ENCODE results near the gene MCRIP1. TPM values are rescaled to one million over a fixed set of nuclear protein-coding genes. Genes with fewer than 3 reads are reported as not detected.

MCRIP1 gene
- total and polyA plus RNA-seq, 5 donors: 88.1 to 146 (median 102) TPM

DNA sequence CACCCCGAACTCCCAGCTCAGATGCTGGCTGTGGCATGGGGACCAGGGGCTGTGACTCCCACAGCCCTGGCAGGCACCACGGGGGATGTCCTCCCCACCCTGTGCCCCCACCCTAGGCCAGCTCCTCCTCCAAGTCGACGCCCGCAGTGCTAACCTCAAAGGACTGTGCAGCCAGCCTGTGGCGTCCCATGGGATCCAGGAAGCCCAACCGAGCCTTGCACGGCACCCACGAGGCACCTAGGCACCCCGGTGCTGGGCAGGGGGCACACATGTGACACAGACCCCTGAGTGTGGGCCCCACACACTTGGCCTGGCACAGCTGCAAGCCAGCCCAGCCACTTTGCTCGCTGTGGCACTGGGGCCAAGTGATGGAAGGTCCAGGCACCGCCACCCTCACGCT, 25.3 kb downstream of the MCRIP1 start:
- H3K4me1 ChIP-seq (ENCODE audit: control insufficient read depth, insufficient read depth, low read length): no peaks in the 10 kb centered on the region
- no peaks in the 10 kb centered on the region for H3K9me3 ChIP-seq (ENCODE audit: control insufficient read depth, low read length)
- peak in 1 of 3 donors; percentile 51 for DNase-seq
- H3K27ac ChIP-seq (ENCODE audit: low read length): no peak overlapping the region
- ATAC-seq: no peak
- WGBS: 71% methylated on average over 13 of the region's 13 CpGs
- no peaks in the 10 kb centered on the region for H3K27me3 ChIP-seq (ENCODE audit: control insufficient read depth, insufficient read depth)
- H3K4me3 ChIP-seq (ENCODE audit: low read length): no peak overlapping the region
- intact Hi-C loops (cut with DNase I): no loop called here

GRCh38 chr17:81807210-81807719, 25.8 kb downstream of the MCRIP1 start:
- no peaks in the 10 kb centered on the region for H3K4me1 ChIP-seq (ENCODE audit: control insufficient read depth, insufficient read depth, low read length)
- intact Hi-C loops (cut with DNase I): no loop called here
- 57% methylated on average over 18 of the region's 18 CpGs for whole genome bisulfite sequencing
- no peak overlapping the region for H3K4me3 ChIP-seq (ENCODE audit: low read length)
- ATAC-seq: no peak
- no peaks in the 10 kb centered on the region for H3K27me3 ChIP-seq (ENCODE audit: control insufficient read depth, insufficient read depth)
- H3K27ac ChIP-seq (ENCODE audit: low read length): no peak overlapping the region
- H3K9me3 ChIP-seq (ENCODE audit: control insufficient read depth, low read length): no peaks in the 10 kb centered on the region
- peak in 1 of 3 donors; percentile 49 for DNase-seq

DNA sequence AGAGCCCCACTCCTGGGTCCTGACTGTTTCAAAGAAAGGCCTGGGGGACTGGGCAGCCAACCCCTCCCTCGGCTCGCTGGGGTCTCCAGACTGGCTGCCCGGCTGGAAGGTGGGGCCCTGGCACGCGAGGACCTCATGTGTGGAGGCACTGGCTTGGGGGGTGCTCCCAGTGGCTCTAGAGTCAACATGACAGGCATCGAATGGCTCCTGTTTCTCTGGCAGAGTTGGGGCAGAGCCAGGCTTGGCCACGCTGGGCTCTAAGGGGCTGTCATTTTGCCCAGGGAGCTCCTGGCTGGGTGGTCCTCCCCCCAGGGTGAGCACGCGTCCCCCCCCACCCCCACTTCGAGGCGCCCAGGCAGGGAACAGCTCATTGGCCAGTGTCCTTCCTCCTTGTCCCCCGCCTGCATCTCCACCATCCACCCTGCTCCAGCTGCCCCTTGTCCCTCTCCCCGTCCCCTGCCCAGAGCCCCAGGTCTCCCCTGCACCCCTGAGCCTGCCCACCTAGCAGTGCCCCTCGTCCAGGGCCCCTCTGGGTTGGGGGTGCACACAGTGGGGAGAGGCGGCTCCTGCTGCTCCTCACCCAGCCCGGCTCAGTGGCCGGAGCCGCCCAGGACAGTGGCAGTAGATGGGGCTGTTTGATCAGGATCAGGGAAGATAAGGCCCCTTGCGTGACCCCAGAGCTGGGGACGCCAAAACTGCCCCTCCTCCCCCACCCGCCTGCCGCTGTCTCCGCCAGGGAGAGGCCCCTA, 26.5 kb downstream of the MCRIP1 start:
- WGBS: 25% methylated on average over 23 of the region's 23 CpGs
- Histone ChIP-seq H3K27me3 (ENCODE audit: control insufficient read depth, insufficient read depth) (no peaks in the 10 kb centered on the region), H3K4me1 (ENCODE audit: control insufficient read depth, insufficient read depth, low read length) (no peaks in the 10 kb centered on the region), H3K9me3 (ENCODE audit: control insufficient read depth, low read length) (no peaks in the 10 kb centered on the region), H3K4me3 (ENCODE audit: low read length) (no peak overlapping the region), H3K27ac (ENCODE audit: low read length) (no peak overlapping the region)
- ATAC-seq: peak in 1 of 2 donors; percentile 5
- DNase-seq: peak in 1 of 3 donors; percentile 43
- intact Hi-C loops (cut with DNase I): no loop called here

DNA sequence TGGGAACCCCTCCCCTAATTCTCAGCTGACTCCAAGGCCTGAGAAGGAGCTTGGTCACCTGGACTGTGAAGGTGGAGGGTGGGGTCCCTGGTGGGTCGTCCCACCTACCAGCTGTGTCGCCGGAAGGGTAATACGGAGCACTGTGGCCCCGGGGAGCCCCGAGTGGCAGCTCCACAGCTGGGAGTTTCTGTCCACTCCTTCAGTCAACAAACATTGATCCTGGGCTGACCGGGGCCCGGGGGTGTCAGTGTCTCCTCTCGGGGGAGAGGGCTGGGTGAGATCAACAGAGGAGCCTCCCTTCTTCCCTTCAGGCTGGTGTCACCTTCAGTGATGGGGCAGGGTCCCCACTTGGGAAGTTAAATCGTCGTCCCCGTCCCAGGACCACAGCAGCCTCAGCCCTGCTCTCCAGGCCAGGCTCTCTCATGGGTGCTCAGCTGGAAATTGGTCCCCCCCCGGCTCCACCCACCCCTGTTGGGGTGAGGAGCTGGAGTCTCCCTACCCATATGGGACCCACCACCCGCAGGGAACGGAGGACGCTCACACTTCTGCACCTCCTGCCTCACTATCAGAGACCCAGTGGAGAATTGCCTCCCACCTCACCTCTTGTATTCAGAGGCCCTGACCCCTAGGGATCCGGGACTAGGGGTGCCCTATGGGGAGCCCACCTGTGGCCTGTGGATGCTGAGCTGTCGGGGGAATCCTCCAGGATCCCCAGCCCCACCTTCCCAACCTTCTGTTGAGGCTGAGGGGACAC, 27.2 kb downstream of the MCRIP1 start:
- Histone ChIP-seq H3K27ac (ENCODE audit: low read length) (no peak overlapping the region), H3K9me3 (ENCODE audit: control insufficient read depth, low read length) (no peaks in the 10 kb centered on the region), H3K27me3 (ENCODE audit: control insufficient read depth, insufficient read depth) (no peaks in the 10 kb centered on the region), H3K4me3 (ENCODE audit: low read length) (no peak overlapping the region), H3K4me1 (ENCODE audit: control insufficient read depth, insufficient read depth, low read length) (no peaks in the 10 kb centered on the region)
- intact Hi-C loops (cut with DNase I): no loop called here
- ATAC-seq (no peak), DNase-seq (peak in 1 of 3 donors; percentile 55)
- 68% methylated on average over 18 of the region's 18 CpGs for WGBS

- no peaks in the 10 kb centered on the region for H3K9me3 ChIP-seq (ENCODE audit: control insufficient read depth, low read length)
- ATAC-seq (no peak), DNase-seq (peak in 1 of 3 donors; percentile 49)
- no peak overlapping the region for H3K27ac ChIP-seq (ENCODE audit: low read length)
- H3K4me1 ChIP-seq (ENCODE audit: control insufficient read depth, insufficient read depth, low read length): no peaks in the 10 kb centered on the region
- intact Hi-C loops (cut with DNase I): no loop called here
- 3% methylated on average over 65 of the region's 65 CpGs for WGBS
- peak overlapping the region; percentile 23 for H3K4me3 ChIP-seq (ENCODE audit: low read length)
- H3K27me3 ChIP-seq (ENCODE audit: control insufficient read depth, insufficient read depth): no peaks in the 10 kb centered on the region
These were observed 28.3 kb downstream of the MCRIP1 start for GRCh38 chr17:81804559-81805399.

DNA sequence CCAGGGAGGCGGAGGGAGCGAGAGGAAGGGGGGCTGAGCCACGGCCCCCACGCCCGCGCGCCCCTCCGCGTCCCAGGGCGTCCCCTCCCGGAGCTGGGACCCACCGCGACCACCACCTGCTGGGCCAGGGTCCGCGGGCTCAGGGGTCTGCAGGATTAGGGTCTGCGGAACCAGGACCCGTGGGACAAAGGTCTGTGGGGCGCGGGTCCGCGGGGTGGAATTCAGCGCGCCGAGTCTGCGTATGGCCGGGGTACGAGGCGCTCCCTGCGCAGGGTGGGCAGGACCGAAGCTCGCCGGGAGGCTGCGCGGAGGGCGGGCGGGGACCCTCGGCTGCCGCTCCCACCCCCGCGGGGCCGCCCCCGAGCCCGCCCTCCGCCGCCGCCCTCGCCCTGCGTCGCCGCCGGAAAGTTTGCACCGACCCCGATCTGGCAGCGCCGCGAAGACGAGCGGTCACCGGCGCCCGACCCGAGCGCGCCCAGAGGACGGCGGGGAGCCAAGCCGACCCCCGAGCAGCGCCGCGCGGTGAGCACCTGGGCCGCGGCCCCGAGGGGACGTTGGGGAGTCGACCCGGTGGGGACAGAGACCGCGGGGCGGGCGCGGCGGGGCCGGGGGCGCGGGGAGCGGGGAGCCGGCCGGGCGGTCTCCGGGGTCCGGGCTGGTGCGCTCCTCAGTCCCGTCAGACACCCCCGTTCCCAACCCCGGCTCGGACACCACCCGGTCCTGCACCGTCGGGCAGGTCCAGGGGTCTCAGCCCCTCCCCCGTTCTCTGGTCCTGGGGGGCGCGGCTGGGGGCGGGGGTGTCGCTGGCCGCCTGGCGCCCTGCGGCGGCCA, 29.1 kb downstream of the MCRIP1 start, which contains the start of gene GCGR:
Gene GCGR (plus strand): TSS at position 423 of the 831 bp plus-strand sequence. CDS start 4,869 bp downstream, outside the sequence.
- intact Hi-C loops (cut with DNase I): no loop called here

DNA sequence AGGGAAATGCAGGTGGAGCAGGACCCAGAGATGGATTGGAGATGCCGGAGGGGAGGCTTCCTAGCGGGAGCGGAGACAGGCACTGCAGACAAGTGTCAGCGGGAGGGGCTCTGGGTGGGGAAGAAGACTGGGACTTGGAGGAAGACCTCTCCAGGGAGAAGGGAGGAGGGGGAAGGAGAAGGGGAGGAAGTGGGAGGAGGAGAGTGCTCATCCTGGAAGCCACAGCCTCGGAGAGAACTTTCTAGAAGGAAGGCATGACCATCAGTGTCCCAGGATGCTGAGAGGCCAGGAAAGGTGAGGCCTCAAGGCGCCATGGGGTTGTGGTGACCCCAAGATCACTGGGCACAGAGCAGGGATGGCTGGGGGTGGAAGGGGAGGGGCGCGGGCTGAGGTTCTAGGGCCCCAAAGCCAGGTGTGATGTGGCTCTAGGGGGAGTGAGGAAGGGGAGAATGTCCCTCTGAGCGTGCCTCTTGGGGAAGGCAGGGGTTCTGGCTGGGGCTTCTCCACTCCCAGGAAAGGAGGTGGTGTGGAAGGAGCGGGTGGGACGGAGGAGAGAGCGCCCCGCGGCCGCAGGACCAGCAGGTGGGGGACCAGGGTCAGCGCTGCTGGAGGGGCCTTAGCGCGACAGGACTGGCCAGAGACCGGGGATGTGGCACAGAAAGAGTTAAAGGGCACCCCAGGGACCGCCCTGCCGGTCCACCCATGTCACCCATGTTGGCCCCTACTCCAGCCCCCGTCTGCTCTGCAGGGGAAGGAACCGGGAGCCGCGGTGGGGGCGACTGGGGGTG, 30.0 kb downstream of the MCRIP1 start:
- 29% methylated on average over 26 of the region's 26 CpGs for WGBS
- ATAC-seq (no peak), DNase-seq (peak in 1 of 3 donors; percentile 31)
- no peak overlapping the region for H3K4me3 ChIP-seq (ENCODE audit: low read length)
- H3K27ac ChIP-seq (ENCODE audit: low read length): no peak overlapping the region
- no peaks in the 10 kb centered on the region for H3K27me3 ChIP-seq (ENCODE audit: control insufficient read depth, insufficient read depth)
- no peaks in the 10 kb centered on the region for H3K9me3 ChIP-seq (ENCODE audit: control insufficient read depth, low read length)
- intact Hi-C loops (cut with DNase I): no loop called here
- no peaks in the 10 kb centered on the region for H3K4me1 ChIP-seq (ENCODE audit: control insufficient read depth, insufficient read depth, low read length)

More for the DNA sequence above, 29.1 kb downstream of the MCRIP1 start, which contains the start of gene GCGR:
- ATAC-seq (no peak), DNase-seq (peak in 1 of 3 donors; percentile 50)
- no peaks in the 10 kb centered on the region for H3K27me3 ChIP-seq (ENCODE audit: control insufficient read depth, insufficient read depth)
- no peaks in the 10 kb centered on the region for H3K9me3 ChIP-seq (ENCODE audit: control insufficient read depth, low read length)
- peak within 1 kb of the TSS; percentile 23 for H3K4me3 ChIP-seq (ENCODE audit: low read length)
- no peak within 1 kb of the TSS for H3K27ac ChIP-seq (ENCODE audit: low read length)
- WGBS: under 1% methylated on average over 108 of the region's 110 CpGs
- no peaks in the 10 kb centered on the region for H3K4me1 ChIP-seq (ENCODE audit: control insufficient read depth, insufficient read depth, low read length)

DNA sequence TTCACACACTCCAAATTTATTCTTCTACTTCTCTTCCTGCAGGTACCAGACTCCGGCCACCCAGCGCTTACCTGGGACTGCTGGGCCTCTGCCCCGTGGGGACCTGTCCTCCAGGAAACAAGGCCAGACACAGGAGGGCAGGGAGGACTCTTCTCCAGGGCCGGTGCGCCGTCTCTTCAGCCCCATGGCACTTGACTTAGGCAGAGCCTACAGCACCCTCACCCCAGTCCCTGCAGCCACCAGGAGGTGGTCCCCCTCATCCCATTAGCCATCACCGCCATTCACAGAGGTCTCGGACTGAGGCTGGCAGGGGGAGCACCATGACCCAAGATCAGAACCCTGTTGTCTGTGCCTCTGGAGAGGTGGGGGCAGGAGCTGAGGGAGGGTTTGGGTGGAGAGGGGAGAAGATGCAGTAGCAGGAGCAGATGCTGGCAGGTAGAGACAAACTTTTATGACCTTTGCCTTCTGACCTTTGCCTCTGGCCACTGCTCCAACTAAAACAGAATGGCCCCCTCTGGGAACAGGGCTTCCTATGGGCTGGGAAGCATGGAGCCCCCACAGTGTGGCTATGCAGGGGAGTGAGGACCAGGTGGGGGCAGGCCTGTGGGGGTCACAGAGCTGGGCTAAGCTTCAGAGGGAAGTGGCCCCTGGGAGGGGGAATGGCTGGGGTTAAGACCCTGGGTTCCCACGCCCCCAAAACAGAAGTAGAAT, 30.9 kb downstream of the MCRIP1 start:
- H3K27ac ChIP-seq (ENCODE audit: low read length): no peak overlapping the region
- no peak overlapping the region for H3K4me3 ChIP-seq (ENCODE audit: low read length)
- H3K4me1 ChIP-seq (ENCODE audit: control insufficient read depth, insufficient read depth, low read length): no peaks in the 10 kb centered on the region
- intact Hi-C loops (cut with DNase I): no loop called here
- 81% methylated on average over 9 of the region's 9 CpGs for WGBS
- H3K9me3 ChIP-seq (ENCODE audit: control insufficient read depth, low read length): no peaks in the 10 kb centered on the region
- ATAC-seq (no peak), DNase-seq (peak in 1 of 3 donors; percentile 21)
- H3K27me3 ChIP-seq (ENCODE audit: control insufficient read depth, insufficient read depth): no peaks in the 10 kb centered on the region

GRCh38 chr17:81801327-81801726, 31.8 kb downstream of the MCRIP1 start:
- H3K9me3 ChIP-seq (ENCODE audit: control insufficient read depth, low read length): no peaks in the 10 kb centered on the region
- DNase-seq (peak in 1 of 3 donors; percentile 17), ATAC-seq (no peak)
- H3K27ac ChIP-seq (ENCODE audit: low read length): no peak overlapping the region
- H3K4me1 ChIP-seq (ENCODE audit: control insufficient read depth, insufficient read depth, low read length): no peaks in the 10 kb centered on the region
- H3K4me3 ChIP-seq (ENCODE audit: low read length): no peak overlapping the region
- H3K27me3 ChIP-seq (ENCODE audit: control insufficient read depth, insufficient read depth): no peaks in the 10 kb centered on the region
- intact Hi-C loops (cut with DNase I): no loop called here
- 85% methylated on average over 9 of the region's 9 CpGs for WGBS
